Hypothalamus (tissue), 51 donors: ENCODE results near the gene NPM3.

ENCODE experiments used
- DNase-seq, 51 donors: peaks; one replicate each; lab custom pipeline; 2025; lab: John Stamatoyannopoulos, UW

The NPM3 gene

GRCh38 chr10:101761226-101761625, 22.0 kb downstream of the NPM3 start:
- no peak for DNase-seq

GRCh38 chr10:101760510-101760909, 22.7 kb downstream of the NPM3 start:
- DNase-seq = no peak

- DNase-seq = no peak
Observed at GRCh38 chr10:101759309-101760247, 23.7 kb downstream of the NPM3 start.

- DNase-seq = no peak
Observed at GRCh38 chr10:101758858-101759257, 24.4 kb downstream of the NPM3 start.

- no peak for DNase-seq
Observed at GRCh38 chr10:101752241-101752640, 31.0 kb downstream of the NPM3 start.

- DNase-seq = peak in 9 of 51 donors; percentile 0 to 34 (median 4)
Observed at GRCh38 chr10:101749047-101750016, 33.9 kb downstream of the NPM3 start.

- DNase-seq = no peak
Observed at GRCh38 chr10:101748496-101748895, 34.8 kb downstream of the NPM3 start.

- no peak for DNase-seq
Observed at GRCh38 chr10:101745074-101745696, 38.1 kb downstream of the NPM3 start.

GRCh38 chr10:101744267-101744666, 39.0 kb downstream of the NPM3 start:
- DNase-seq = no peak

- no peak for DNase-seq
Observed at GRCh38 chr10:101741938-101742337, 41.3 kb downstream of the NPM3 start.

GRCh38 chr10:101736666-101737065, 46.6 kb downstream of the NPM3 start:
- no peak for DNase-seq

- no peak for DNase-seq
Observed at GRCh38 chr10:101732096-101732495, 51.1 kb downstream of the NPM3 start.
